ENCODE data around the gene SCN2B.

The SCN2B gene

DNA sequence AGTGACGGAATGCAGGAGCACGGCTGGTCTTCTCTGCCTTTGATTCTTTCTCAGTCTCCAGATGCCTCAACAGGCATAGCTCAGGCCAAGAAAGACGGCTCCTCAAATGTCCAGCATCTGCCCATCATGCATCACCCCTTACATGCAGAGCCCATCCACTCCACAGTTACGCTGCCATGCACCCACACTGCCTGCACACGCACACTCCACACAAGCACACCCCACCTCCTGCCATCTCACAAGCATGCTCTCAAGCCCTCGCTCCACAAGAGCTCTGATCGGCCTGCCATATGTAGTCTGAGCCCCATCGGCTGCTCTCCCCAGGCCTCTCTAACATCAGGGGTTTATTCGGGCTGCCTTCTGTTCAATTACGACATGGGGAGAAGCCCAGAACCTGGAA lies 42.6 kb downstream of the SCN2B start:
- no peak overlapping the region for H3K4me3 ChIP-seq (ENCODE audit: low read length)
- DNase-seq (ENCODE audit: low read depth) = no peak
- TF ChIP-seq, protein P1, sequence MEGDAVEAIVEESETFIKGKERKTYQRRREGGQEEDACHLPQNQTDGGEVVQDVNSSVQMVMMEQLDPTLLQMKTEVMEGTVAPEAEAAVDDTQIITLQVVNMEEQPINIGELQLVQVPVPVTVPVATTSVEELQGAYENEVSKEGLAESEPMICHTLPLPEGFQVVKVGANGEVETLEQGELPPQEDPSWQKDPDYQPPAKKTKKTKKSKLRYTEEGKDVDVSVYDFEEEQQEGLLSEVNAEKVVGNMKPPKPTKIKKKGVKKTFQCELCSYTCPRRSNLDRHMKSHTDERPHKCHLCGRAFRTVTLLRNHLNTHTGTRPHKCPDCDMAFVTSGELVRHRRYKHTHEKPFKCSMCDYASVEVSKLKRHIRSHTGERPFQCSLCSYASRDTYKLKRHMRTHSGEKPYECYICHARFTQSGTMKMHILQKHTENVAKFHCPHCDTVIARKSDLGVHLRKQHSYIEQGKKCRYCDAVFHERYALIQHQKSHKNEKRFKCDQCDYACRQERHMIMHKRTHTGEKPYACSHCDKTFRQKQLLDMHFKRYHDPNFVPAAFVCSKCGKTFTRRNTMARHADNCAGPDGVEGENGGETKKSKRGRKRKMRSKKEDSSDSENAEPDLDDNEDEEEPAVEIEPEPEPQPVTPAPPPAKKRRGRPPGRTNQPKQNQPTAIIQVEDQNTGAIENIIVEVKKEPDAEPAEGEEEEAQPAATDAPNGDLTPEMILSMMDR (conservative IDR thresholded peaks at IDR 0.05; ENCODE audit: low read length) = no peak

DNA sequence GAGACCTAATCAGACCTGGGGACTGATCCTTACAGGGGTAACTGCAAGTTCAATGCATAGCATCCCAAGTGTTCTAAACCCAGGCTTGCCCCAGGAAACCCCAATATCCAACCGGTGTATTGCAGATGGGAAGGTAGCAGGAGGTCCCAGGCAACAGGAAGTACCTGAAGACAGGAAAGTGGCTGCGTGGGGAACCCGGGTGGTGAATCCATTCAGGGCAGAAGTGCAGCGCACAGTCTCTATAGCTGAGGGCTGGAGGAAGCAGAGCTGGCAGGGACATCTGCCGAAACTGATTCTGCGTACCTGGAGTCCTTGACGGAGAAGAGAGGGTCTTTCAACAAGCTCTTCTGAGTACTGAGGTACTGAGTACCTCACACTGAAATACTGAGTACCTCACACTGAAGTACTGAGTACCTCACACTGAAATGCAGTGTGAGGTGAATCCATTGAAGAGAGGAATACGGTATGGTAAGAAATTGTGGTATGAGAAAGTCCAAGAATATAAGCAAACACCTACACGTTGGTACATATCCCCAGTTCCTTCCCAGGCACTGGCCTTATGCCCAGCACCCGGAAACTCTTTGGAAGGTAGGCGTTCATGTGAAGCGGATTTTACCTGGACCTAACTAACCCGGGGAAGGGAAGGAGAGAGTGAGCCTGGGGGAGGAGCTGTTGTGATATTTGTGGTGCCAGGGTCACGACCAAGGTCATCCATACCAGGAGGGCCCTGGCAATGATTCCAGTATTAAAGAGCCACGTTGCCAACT lies 43.9 kb downstream of the SCN2B start:
- DNase-seq (ENCODE audit: low read depth) = no peak
- TF ChIP-seq, protein P1 (conservative IDR thresholded peaks at IDR 0.05; ENCODE audit: low read length) = no peak
- H3K4me3 ChIP-seq (ENCODE audit: low read length) = no peak overlapping the region

- H3K4me3 ChIP-seq (ENCODE audit: low read length) = no peak overlapping the region
- DNase-seq (ENCODE audit: low read depth) = no peak
- TF ChIP-seq, protein P1 (conservative IDR thresholded peaks at IDR 0.05; ENCODE audit: low read length) = no peak
Observed at GRCh38 chr11:118129471-118130172, 46.8 kb downstream of the SCN2B start.

GRCh38 chr11:118128721-118129470 lies 47.5 kb downstream of the SCN2B start:
- H3K4me3 ChIP-seq (ENCODE audit: low read length) = no peak overlapping the region
- DNase-seq (ENCODE audit: low read depth) = no peak
- TF ChIP-seq, protein P1 (conservative IDR thresholded peaks at IDR 0.05; ENCODE audit: low read length) = no peak

- no peak overlapping the region for H3K4me3 ChIP-seq (ENCODE audit: low read length)
- TF ChIP-seq, protein P1 (conservative IDR thresholded peaks at IDR 0.05; ENCODE audit: low read length) = no peak
- DNase-seq (ENCODE audit: low read depth) = no peak
Observed at GRCh38 chr11:118128310-118128709, 48.1 kb downstream of the SCN2B start.

GRCh38 chr11:118126082-118126838 lies 50.2 kb downstream of the SCN2B start:
- H3K4me3 ChIP-seq (ENCODE audit: low read length) = no peak overlapping the region
- DNase-seq (ENCODE audit: low read depth) = no peak
- TF ChIP-seq, protein P1 (conservative IDR thresholded peaks at IDR 0.05; ENCODE audit: low read length) = no peak

All from AG10803 (cell line).